HL-60 (cell line): ENCODE results near the gene FPGS.
A peak's percentile ranks its signal among the peaks of the same experiment; 100 is the strongest.

ENCODE experiments used
- DNase-seq, 2 experiments: peaks; one replicate each; pipeline ENCODE4 v3.0.0-alpha.2; 2010 to 2020; ENCODE audit warnings: low read depth in 1 of 2, low spot score in 1 of 2
- H3K27ac ChIP-seq: fragments of 250-450 bp; sonication (Bioruptor Pico); replicated peaks from 2 replicates; pipeline ENCODE4 v1.5.1; 2020; ENCODE audit warnings: mild to moderate bottlenecking, moderate library complexity
- H3K27me3 ChIP-seq: fragments of 250-450 bp; sonication (Bioruptor Pico); 2 replicates; pipeline ENCODE4 v1.5.1; 2021; ENCODE audit warnings: mild to moderate bottlenecking, moderate library complexity; ENCODE audit not compliant: insufficient read depth, poor library complexity, severe bottlenecking
- H3K4me3 ChIP-seq: replicated peaks from 2 replicates; pipeline ENCODE4 v1.5.1; 2011; ENCODE audit warnings: mild to moderate bottlenecking, control low read depth, low read length; ENCODE audit not compliant: insufficient read depth
- GABPA ChIP-seq: IDR thresholded peaks from 2 replicates; pipeline ENCODE4 v1.6.1; 2012; ENCODE audit warnings: low read depth
- POLR2AphosphoS5 ChIP-seq: IDR thresholded peaks from 2 replicates; pipeline ENCODE4 v1.6.1; 2012; ENCODE audit warnings: low read depth
- SPI1 ChIP-seq: IDR thresholded peaks from 2 replicates; pipeline ENCODE4 v1.6.1; 2012; ENCODE audit warnings: low read depth, mild to moderate bottlenecking, borderline replicate concordance
- TF ChIP-seq, protein P1 (sequence below): IDR thresholded peaks from 2 replicates; pipeline ENCODE4 v1.6.1; 2012; ENCODE audit warnings: low read depth; ENCODE audit not compliant: insufficient replicate concordance
- TF ChIP-seq, protein P2 (sequence below): IDR thresholded peaks from one replicate; pipeline ENCODE4 v1.5.1; 2011; ENCODE audit warnings: low read length, control low read depth, inconsistent platforms; ENCODE audit not compliant: insufficient read depth

Gene FPGS

DNA sequence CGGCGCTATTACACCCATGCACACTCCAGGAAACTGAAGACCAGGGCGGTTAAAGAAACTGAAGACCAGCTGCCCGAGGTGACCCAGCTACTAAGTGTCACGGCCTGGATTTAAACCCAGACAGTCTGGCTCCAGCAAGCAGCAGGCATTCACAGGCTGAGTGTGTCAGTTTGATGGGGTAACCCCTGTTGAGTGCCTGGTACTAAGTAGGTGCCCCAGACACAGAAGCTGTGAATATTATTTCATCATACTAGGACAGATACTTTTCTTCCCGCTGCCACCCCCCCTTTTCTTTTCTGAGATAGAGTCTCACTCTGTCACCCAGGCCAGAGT is 44.5 kb downstream of the FPGS start:
- TF ChIP-seq, protein P1, sequence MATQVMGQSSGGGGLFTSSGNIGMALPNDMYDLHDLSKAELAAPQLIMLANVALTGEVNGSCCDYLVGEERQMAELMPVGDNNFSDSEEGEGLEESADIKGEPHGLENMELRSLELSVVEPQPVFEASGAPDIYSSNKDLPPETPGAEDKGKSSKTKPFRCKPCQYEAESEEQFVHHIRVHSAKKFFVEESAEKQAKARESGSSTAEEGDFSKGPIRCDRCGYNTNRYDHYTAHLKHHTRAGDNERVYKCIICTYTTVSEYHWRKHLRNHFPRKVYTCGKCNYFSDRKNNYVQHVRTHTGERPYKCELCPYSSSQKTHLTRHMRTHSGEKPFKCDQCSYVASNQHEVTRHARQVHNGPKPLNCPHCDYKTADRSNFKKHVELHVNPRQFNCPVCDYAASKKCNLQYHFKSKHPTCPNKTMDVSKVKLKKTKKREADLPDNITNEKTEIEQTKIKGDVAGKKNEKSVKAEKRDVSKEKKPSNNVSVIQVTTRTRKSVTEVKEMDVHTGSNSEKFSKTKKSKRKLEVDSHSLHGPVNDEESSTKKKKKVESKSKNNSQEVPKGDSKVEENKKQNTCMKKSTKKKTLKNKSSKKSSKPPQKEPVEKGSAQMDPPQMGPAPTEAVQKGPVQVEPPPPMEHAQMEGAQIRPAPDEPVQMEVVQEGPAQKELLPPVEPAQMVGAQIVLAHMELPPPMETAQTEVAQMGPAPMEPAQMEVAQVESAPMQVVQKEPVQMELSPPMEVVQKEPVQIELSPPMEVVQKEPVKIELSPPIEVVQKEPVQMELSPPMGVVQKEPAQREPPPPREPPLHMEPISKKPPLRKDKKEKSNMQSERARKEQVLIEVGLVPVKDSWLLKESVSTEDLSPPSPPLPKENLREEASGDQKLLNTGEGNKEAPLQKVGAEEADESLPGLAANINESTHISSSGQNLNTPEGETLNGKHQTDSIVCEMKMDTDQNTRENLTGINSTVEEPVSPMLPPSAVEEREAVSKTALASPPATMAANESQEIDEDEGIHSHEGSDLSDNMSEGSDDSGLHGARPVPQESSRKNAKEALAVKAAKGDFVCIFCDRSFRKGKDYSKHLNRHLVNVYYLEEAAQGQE: no peak
- TF ChIP-seq SPI1 (no peak), GABPA (no peak), POLR2AphosphoS5 (no peak)
- TF ChIP-seq, protein P2, sequence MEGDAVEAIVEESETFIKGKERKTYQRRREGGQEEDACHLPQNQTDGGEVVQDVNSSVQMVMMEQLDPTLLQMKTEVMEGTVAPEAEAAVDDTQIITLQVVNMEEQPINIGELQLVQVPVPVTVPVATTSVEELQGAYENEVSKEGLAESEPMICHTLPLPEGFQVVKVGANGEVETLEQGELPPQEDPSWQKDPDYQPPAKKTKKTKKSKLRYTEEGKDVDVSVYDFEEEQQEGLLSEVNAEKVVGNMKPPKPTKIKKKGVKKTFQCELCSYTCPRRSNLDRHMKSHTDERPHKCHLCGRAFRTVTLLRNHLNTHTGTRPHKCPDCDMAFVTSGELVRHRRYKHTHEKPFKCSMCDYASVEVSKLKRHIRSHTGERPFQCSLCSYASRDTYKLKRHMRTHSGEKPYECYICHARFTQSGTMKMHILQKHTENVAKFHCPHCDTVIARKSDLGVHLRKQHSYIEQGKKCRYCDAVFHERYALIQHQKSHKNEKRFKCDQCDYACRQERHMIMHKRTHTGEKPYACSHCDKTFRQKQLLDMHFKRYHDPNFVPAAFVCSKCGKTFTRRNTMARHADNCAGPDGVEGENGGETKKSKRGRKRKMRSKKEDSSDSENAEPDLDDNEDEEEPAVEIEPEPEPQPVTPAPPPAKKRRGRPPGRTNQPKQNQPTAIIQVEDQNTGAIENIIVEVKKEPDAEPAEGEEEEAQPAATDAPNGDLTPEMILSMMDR: no peak
- Histone ChIP-seq H3K4me3 (no peak overlapping the region), H3K27ac (no peak overlapping the region), H3K27me3 (no peaks in the 10 kb centered on the region)
- DNase-seq: peak in 1 of 2 experiments; percentile 31

DNA sequence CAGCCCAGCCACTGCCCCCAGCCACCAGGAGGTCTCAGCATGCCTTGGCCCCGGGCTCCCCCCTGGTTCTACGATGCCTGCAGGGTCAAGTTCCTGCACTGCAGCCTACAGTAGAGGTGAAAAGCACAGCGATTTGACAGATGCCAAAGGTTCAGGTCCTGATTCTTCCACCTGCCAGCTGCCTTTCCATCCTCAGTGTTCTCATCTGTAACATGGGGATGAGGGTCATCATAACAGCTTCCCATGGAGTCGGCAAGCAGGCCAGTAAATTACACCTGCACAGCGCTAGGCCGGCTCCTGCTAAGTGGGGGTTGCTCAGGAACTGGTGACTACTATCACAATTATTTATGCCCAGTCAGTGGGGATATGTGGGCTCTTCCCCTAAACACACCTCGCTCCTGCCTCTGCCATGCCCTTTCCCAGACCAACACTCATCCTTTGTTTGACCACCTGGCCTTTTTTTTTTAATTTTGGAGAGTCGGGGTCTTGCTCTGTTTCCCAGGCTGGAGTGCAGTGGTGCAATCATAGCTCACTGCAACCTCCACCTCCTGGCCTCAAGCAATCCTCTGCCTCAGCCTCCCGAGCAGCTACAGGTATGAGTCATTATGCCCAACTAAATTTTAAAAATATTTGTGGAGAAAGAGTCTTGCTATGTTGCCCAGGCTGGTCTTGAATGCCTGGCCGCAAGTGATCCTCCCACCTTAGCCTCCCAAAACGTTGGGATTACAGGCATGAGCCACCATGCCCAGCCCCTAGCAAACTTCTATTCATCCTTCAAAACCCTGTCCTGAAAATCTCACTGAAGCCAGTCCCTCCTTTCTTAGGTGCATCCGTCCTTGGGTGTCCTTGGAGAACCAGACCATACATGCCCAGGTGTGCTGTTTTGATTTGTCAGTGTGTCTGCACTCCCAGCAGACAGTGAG is 45.4 kb downstream of the FPGS start:
- Histone ChIP-seq H3K4me3 (no peak overlapping the region), H3K27me3 (no peaks in the 10 kb centered on the region), H3K27ac (no peak overlapping the region)
- no peak for TF ChIP-seq SPI1
- DNase-seq: no peak

DNA sequence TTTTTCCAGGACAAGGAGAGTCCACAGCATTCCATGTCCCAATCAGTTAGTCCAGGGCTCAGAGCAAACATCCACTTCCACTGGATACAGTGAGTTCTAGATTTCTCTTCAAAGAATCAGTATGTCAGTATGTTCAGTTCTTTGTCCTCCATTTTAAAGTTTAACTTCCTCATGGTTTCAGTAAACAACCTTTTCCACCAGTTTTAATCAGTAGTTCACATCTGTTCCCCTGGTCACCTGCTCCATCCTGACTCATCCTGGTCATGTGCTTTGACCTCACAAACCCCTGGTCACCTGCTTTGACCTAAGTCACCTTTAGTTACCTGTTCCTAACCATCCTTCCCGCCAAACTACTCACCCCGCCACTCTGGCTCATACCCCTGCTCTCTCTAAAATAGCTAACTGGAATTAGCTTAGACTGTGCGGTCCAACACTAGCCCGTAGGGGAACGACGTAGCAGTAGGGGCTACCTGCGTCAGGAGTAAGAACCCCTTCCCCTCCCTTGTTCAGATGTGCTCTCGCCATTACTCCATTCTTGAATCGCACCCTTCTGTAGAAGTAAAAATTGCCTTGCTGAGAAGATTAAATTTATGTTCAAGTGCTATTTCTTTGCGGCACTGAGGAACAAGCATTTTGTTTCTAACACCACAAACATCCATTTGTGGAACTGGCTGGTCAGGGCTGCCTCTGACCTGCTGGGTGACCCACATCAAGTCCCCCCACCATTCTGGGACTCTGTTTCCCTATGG is 46.2 kb downstream of the FPGS start:
- DNase-seq: no peak
- Histone ChIP-seq H3K4me3 (no peak overlapping the region), H3K27me3 (no peaks in the 10 kb centered on the region), H3K27ac (no peak overlapping the region)
- no peak for TF ChIP-seq SPI1
- TF ChIP-seq POLR2AphosphoS5: no peak
- TF ChIP-seq GABPA: no peak
- TF ChIP-seq, protein P2: no peak
- TF ChIP-seq, protein P1: no peak

DNA sequence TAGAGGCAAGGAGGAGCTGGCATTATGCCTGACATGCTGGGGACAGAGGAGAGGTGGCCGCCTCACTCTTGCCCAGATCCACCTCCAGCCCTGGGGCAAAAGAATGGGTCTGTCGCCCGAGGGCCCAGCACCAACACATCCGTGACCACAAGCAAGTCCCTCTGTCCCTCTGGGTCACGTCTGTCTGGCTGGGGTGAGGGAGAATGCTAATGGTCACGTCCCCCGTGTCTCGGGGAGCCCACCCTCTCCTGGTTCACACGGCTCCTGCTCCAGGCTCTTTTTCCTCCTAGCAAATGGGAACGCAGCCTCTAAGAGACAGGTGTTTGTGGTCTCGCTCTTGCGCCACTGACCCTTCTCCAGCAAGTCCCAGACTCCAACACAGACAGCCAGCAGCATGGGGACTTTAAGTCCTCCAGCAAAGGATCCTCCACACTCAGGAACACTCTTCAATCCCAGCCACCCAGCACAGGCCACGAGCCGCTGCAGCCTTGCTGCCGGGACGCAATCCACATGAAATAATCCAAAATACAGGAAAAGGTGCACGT is 47.7 kb downstream of the FPGS start:
- TF ChIP-seq POLR2AphosphoS5 (no peak), GABPA (no peak), SPI1 (no peak)
- TF ChIP-seq, protein P1: no peak
- TF ChIP-seq, protein P2: no peak
- Histone ChIP-seq H3K27ac (no peak overlapping the region), H3K4me3 (no peak overlapping the region), H3K27me3 (no peaks in the 10 kb centered on the region)
- DNase-seq: no peak
